Right cardiac atrium (tissue), 5 donors: ENCODE results near the gene NDE1. TPM values are rescaled to one million over a fixed set of nuclear protein-coding genes. Genes with fewer than 3 reads are reported as not detected.
"Not testable (repeated sequence)": the region's sequence is repeated elsewhere in the genome, so short reads cannot be mapped to it uniquely, and the experiment has no call there.

Experiments
- ATAC-seq, 2 donors: fragments of 200-7000 bp; cut with Tn5 transposase; one replicate each; pipeline versions ENCODE4 v1.8.0 to v1.9.1; 2020; ENCODE audit warnings: moderate library complexity in 2 of 2, mild to moderate bottlenecking in 1 of 2
- DNase-seq, 3 donors: peaks; one replicate each; pipeline ENCODE4 v3.0.0-alpha.2; 2020
- H3K27ac ChIP-seq: one replicate; pipeline ENCODE4 v1.5.1; 2013; ENCODE audit warnings: mild to moderate bottlenecking, low read length, control low read depth, moderate library complexity
- H3K27me3 ChIP-seq: one replicate; pipeline ENCODE4 v1.6.1; 2013; ENCODE audit not compliant: control insufficient read depth, insufficient read depth
- H3K4me1 ChIP-seq: one replicate; pipeline ENCODE4 v1.6.1; 2013; ENCODE audit warnings: low read length; ENCODE audit not compliant: control insufficient read depth, insufficient read depth
- H3K4me3 ChIP-seq: one replicate; pipeline ENCODE4 v1.5.1; 2013; ENCODE audit warnings: low read length, control low read depth
- H3K9me3 ChIP-seq: one replicate; pipeline ENCODE4 v1.6.1; 2013; ENCODE audit warnings: low read length; ENCODE audit not compliant: control insufficient read depth
- WGBS: extraction: QIAGEN DNeasy Blood & Tissue Kit; methylation state at CpG from one replicate; pipeline ENCODE4 v1.1.7; 2013; 5-methylcytosine and 5-hydroxymethylcytosine counted together
- intact Hi-C, 4 donors: fragments of 100-400 bp; cut with DNase I; formaldehyde crosslinking; loops; one replicate each; pipeline versions ENCODE4 v1.11.0 to v1.14.0; 2022 to 2023
- polyA plus RNA-seq: library from polyadenylated mRNA; stranded (reverse); fragments of 200-250 nt; gene quantifications from one replicate; pipeline ENCODE4 v1.2.3, GENCODE V29; 2013
- total RNA-seq, 4 donors: library from RNA; stranded (reverse); fragmentation: NEBNext Ultra II Directional; extraction: Animal tissue kit (Norgen Biotek cat#: 25700); gene quantifications; one replicate each; pipeline ENCODE4 v1.2.1, GENCODE V29; 2021
- donor health status: healthy with polysubstance abuse.
- donor health status: DM: no; HTN: yes; CAD: no.
- donor health status: DM: no; HTN: no; CAD: no.
- donor health status: DM: no; HTN: yes; CAD: no; lungs with severe emphysema.
- donor health status: DM: yes; HTN: yes; CAD: no.

Gene NDE1
- total and polyA plus RNA-seq, 5 donors, result 8.6 to 23.9 (median 16.5) TPM

- Histone ChIP-seq H3K27me3 (no peaks in the 10 kb centered on the region), H3K4me3 (no peak overlapping the region), H3K27ac (no peak overlapping the region), H3K4me1 (no peaks in the 10 kb centered on the region), H3K9me3 (no peaks in the 10 kb centered on the region)
- ATAC-seq (no peak), DNase-seq (no peak)
- WGBS, result 94% methylated on average over 23 of the region's 23 CpGs
- intact Hi-C loops, result no loop called here
These were observed 66.8 kb downstream of the NDE1 start for GRCh38 chr16:15716694-15717447.

GRCh38 chr16:15721018-15721417 lies 71.0 kb downstream of the NDE1 start:
- 95% methylated on average over 14 of the region's 14 CpGs for WGBS

GRCh38 chr16:15723808-15724207 lies 73.8 kb downstream of the NDE1 start:
- Histone ChIP-seq H3K4me1 (no peaks in the 10 kb centered on the region), H3K27ac (no peak overlapping the region), H3K27me3 (no peaks in the 10 kb centered on the region), H3K4me3 (no peak overlapping the region), H3K9me3 (no peaks in the 10 kb centered on the region)
- DNase-seq, result no peak
- ATAC-seq, result no peak
- intact Hi-C loops, result no loop called here
- 92% methylated on average over 7 of the region's 7 CpGs for WGBS

More at GRCh38 chr16:15721018-15721417, 71.0 kb downstream of the NDE1 start:
- DNase-seq, result no peak
- Histone ChIP-seq H3K4me1 (no peaks in the 10 kb centered on the region), H3K4me3 (no peak overlapping the region), H3K9me3 (no peaks in the 10 kb centered on the region), H3K27me3 (no peaks in the 10 kb centered on the region), H3K27ac (no peak overlapping the region)
- no peak for ATAC-seq
- intact Hi-C loops, result no loop called here

GRCh38 chr16:15725641-15726240 lies 75.7 kb downstream of the NDE1 start:
- ATAC-seq (no peak), DNase-seq (no peak)
- Histone ChIP-seq H3K4me1 (no peaks in the 10 kb centered on the region), H3K9me3 (no peaks in the 10 kb centered on the region), H3K27me3 (no peaks in the 10 kb centered on the region), H3K4me3 (no peak overlapping the region), H3K27ac (no peak overlapping the region)
- 97% methylated on average over 5 of the region's 5 CpGs for WGBS
- intact Hi-C loops, result no loop called here

- H3K27ac ChIP-seq, result no peak overlapping the region
- H3K27me3 ChIP-seq, result no peaks in the 10 kb centered on the region
- ATAC-seq (peak in 1 of 2 donors; percentile 25), DNase-seq (no peak)
- H3K9me3 ChIP-seq, result no peaks in the 10 kb centered on the region
- H3K4me1 ChIP-seq, result no peaks in the 10 kb centered on the region
- 90% methylated on average over 18 of the region's 18 CpGs for WGBS
- no peak overlapping the region for H3K4me3 ChIP-seq
- intact Hi-C loops, result no loop called here
These were observed 76.7 kb downstream of the NDE1 start for GRCh38 chr16:15726715-15727114.

GRCh38 chr16:15727697-15728096 lies 77.7 kb downstream of the NDE1 start:
- H3K4me1 ChIP-seq, H3K9me3 ChIP-seq, DNase-seq, ATAC-seq, H3K4me3 ChIP-seq, H3K27ac ChIP-seq, intact Hi-C loops, H3K27me3 ChIP-seq: not testable (repeated sequence)
- WGBS, result 96% methylated on average over 5 of the region's 5 CpGs

GRCh38 chr16:15729152-15729551 lies 79.1 kb downstream of the NDE1 start:
- Histone ChIP-seq H3K27ac (no peak overlapping the region), H3K4me1 (no peaks in the 10 kb centered on the region), H3K9me3 (no peaks in the 10 kb centered on the region), H3K27me3 (no peaks in the 10 kb centered on the region), H3K4me3 (no peak overlapping the region)
- intact Hi-C loops, result no loop called here
- ATAC-seq, result no peak
- no peak for DNase-seq
- WGBS, result 93% methylated on average over 7 of the region's 7 CpGs

- Histone ChIP-seq H3K27me3 (no peaks in the 10 kb centered on the region), H3K4me3 (no peak overlapping the region), H3K27ac (no peak overlapping the region), H3K9me3 (no peaks in the 10 kb centered on the region), H3K4me1 (no peaks in the 10 kb centered on the region)
- 88% methylated on average over 6 of the region's 6 CpGs for WGBS
- ATAC-seq (no peak), DNase-seq (no peak)
- intact Hi-C loops, result no loop called here
These were observed 82.4 kb downstream of the NDE1 start for GRCh38 chr16:15732416-15732815.

GRCh38 chr16:15735610-15736009 lies 85.6 kb downstream of the NDE1 start:
- H3K9me3 ChIP-seq, result no peaks in the 10 kb centered on the region
- ATAC-seq (no peak), DNase-seq (no peak)
- intact Hi-C loops, result no loop called here
- H3K27me3 ChIP-seq, result no peaks in the 10 kb centered on the region
- H3K4me3 ChIP-seq, result no peak overlapping the region
- no peak overlapping the region for H3K27ac ChIP-seq
- 94% methylated on average over 3 of the region's 3 CpGs for WGBS
- H3K4me1 ChIP-seq, result no peaks in the 10 kb centered on the region

GRCh38 chr16:15736529-15736928 lies 86.5 kb downstream of the NDE1 start:
- H3K27me3 ChIP-seq, result no peaks in the 10 kb centered on the region
- H3K27ac ChIP-seq, result no peak overlapping the region
- DNase-seq (no peak), ATAC-seq (no peak)
- intact Hi-C loops, result no loop called here
- no peaks in the 10 kb centered on the region for H3K9me3 ChIP-seq
- H3K4me1 ChIP-seq, result no peaks in the 10 kb centered on the region
- WGBS, result 86% methylated on average over 7 of the region's 7 CpGs
- no peak overlapping the region for H3K4me3 ChIP-seq

GRCh38 chr16:15737140-15737644 lies 87.1 kb downstream of the NDE1 start:
- no peaks in the 10 kb centered on the region for H3K4me1 ChIP-seq
- intact Hi-C loops, result no loop called here
- 81% methylated on average over 18 of the region's 18 CpGs for WGBS
- H3K27ac ChIP-seq, result no peak overlapping the region
- DNase-seq (no peak), ATAC-seq (peak in 1 of 2 donors; percentile 9)
- H3K27me3 ChIP-seq, result no peaks in the 10 kb centered on the region
- H3K4me3 ChIP-seq, result no peak overlapping the region
- no peaks in the 10 kb centered on the region for H3K9me3 ChIP-seq
